Mammary epithelial cell (primary cell): ENCODE results near the gene MAL.

Experiments
- EZH2 ChIP-seq: IDR thresholded peaks from 2 replicates; pipeline ENCODE4 v1.6.1; 2012; ENCODE audit warnings: low read length, inconsistent platforms, borderline replicate concordance
- TF ChIP-seq, protein P1 (sequence below), 2 donors: IDR thresholded peaks in 1 of 2; conservative IDR thresholded peaks in 1 of 2; 2 replicates each; pipeline ENCODE4 v1.5.1; 2011 to 2012; ENCODE audit warnings: inconsistent platforms in 2 of 2, low read length in 2 of 2, mild to moderate bottlenecking in 2 of 2, control low read depth in 1 of 2, low read depth in 1 of 2; ENCODE audit not compliant: insufficient read depth in 1 of 2; ENCODE audit errors: extremely low read depth in 1 of 2

DNA sequence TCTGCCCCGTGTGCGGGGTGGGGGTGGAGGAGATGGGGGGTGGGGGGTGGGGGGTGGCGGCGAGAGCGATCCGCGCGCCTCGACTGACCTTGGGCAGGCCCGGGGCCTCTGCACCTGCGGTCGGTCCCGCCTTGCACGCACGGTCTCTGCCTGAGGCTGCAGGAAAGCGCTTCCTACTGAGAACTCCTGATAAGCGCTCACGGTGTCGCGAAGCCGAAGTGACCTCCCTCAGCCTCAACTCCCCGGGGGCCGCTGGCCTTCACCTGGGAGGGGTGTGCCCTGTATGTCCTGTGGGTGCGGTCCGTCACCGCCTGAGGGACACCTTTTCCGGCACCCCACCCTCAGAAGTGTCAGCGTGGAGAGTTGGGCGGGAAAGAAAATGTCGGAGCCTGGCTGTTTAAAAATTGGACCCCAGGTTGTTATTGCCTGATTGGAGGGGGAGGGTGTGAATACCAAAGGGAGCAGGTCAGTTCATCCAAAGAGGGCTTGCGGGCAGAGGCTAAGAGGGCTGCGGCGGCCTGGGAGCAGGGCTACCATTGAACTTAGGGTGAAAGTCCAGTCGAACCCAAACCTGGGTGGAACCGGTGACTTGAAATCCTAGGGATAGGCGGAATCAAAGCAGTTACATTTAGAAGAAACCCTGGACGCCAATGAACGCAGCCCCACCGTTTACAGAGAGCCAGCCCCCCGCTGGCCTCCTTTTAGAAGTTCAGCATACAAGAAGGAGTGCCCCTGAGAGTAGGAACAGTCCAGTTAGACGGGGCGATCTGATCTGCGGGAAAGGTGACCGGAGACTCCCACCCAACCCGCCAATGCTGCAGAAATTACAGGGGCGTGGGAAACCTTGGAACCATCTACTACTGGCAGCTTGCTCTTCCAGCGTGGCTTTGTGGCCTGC lies 1.2 kb downstream of the MAL start:
- TF ChIP-seq, protein P1, sequence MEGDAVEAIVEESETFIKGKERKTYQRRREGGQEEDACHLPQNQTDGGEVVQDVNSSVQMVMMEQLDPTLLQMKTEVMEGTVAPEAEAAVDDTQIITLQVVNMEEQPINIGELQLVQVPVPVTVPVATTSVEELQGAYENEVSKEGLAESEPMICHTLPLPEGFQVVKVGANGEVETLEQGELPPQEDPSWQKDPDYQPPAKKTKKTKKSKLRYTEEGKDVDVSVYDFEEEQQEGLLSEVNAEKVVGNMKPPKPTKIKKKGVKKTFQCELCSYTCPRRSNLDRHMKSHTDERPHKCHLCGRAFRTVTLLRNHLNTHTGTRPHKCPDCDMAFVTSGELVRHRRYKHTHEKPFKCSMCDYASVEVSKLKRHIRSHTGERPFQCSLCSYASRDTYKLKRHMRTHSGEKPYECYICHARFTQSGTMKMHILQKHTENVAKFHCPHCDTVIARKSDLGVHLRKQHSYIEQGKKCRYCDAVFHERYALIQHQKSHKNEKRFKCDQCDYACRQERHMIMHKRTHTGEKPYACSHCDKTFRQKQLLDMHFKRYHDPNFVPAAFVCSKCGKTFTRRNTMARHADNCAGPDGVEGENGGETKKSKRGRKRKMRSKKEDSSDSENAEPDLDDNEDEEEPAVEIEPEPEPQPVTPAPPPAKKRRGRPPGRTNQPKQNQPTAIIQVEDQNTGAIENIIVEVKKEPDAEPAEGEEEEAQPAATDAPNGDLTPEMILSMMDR (conservative IDR thresholded peaks at IDR 0.05 in 1 of 2, IDR thresholded peaks at IDR 0.05 in 1 of 2; ENCODE audit: extremely low read depth in 1 of 2, insufficient read depth in 1 of 2, low read depth in 1 of 2, low read length in 2 of 2): no peak
- peak; percentile 16 for TF ChIP-seq EZH2
